Hematopoietic multipotent progenitor cell treated with erythropoietin and hydrocortisone succinate and interleukin-3 and kit ligand, for 8 days (in vitro differentiated cells): ENCODE measurements around the gene CCM2L.

Experiments
- DNase-seq: peaks from one replicate; pipeline ENCODE4 v3.0.0-alpha.2; 2015

Gene CCM2L

GRCh38 chr20:32062776-32063170 lies 52.5 kb downstream of the CCM2L start:
- peak; percentile 19 for DNase-seq

GRCh38 chr20:32063695-32064094 lies 53.5 kb downstream of the CCM2L start:
- no peak for DNase-seq

- DNase-seq, result no peak
Observed at GRCh38 chr20:32064667-32065066, 54.4 kb downstream of the CCM2L start.

- DNase-seq, result no peak
Observed at GRCh38 chr20:32067234-32067821, 57.1 kb downstream of the CCM2L start.

- DNase-seq, result no peak
Observed at GRCh38 chr20:32068174-32068573, 57.9 kb downstream of the CCM2L start.

- DNase-seq, result no peak
Observed at GRCh38 chr20:32069711-32070110, 59.5 kb downstream of the CCM2L start.

GRCh38 chr20:32070282-32070681 lies 60.0 kb downstream of the CCM2L start:
- no peak for DNase-seq

- DNase-seq, result no peak
Observed at GRCh38 chr20:32070690-32071213, 60.5 kb downstream of the CCM2L start.

- DNase-seq, result no peak
Observed at GRCh38 chr20:32071395-32072167, 61.3 kb downstream of the CCM2L start.

- no peak for DNase-seq
Observed at GRCh38 chr20:32072168-32072750, 62.0 kb downstream of the CCM2L start.

- no peak for DNase-seq
Observed at GRCh38 chr20:32075534-32075933, 65.3 kb downstream of the CCM2L start.

GRCh38 chr20:32077190-32077589 lies 67.0 kb downstream of the CCM2L start:
- no peak for DNase-seq

- DNase-seq, result no peak
Observed at GRCh38 chr20:32078322-32078721, 68.1 kb downstream of the CCM2L start.

- no peak for DNase-seq
Observed at GRCh38 chr20:32078791-32079190, 68.6 kb downstream of the CCM2L start.

- DNase-seq, result no peak
Observed at GRCh38 chr20:32079655-32080109, 69.4 kb downstream of the CCM2L start.

- no peak for DNase-seq
Observed at GRCh38 chr20:32080783-32081182, 70.5 kb downstream of the CCM2L start.
